ENCODE results near the gene PPME1. TPM values are rescaled to one million over a fixed set of nuclear protein-coding genes. Genes with fewer than 3 reads are reported as not detected.

The PPME1 gene
- total RNA-seq, 1 donor from 2014 or later, result 401 TPM

- H4K20me1 ChIP-seq (ENCODE audit: insufficient read depth, low read length), result no peaks in the 10 kb centered on the region
- H3K9ac ChIP-seq (ENCODE audit: low read length), result peak overlapping the region; percentile 76
- peak overlapping the region; percentile 96 for H3K27ac ChIP-seq (ENCODE audit: low read depth, low read length)
- peak overlapping the region; percentile 66 for H3K4me2 ChIP-seq (ENCODE audit: low read length)
- H3K4me3 ChIP-seq (ENCODE audit: insufficient read depth, low read depth, low read length), result no peak overlapping the region
- Mint-ChIP-seq H3K27me3 (ENCODE audit: low read depth, unreplicated experiment) (no peaks in the 10 kb centered on the region), H3K9me3 (ENCODE audit: unreplicated experiment) (peaks cover 4% of the 10 kb centered on the region), H3K27ac (ENCODE audit: unreplicated experiment) (peak overlapping the region; percentile 92), H3K4me3 (ENCODE audit: unreplicated experiment) (no peak overlapping the region), H3K4me1 (ENCODE audit: low read depth, unreplicated experiment) (peaks cover 34% of the 10 kb centered on the region), H3K36me3 (ENCODE audit: low read depth, unreplicated experiment) (no peaks in the 10 kb centered on the region)
- no peaks in the 10 kb centered on the region for H3K36me3 ChIP-seq (ENCODE audit: insufficient read depth, low read length)
- H3K9me3 ChIP-seq (ENCODE audit: insufficient read depth, low read depth, low read length), result peaks cover 2% of the 10 kb centered on the region
- TF ChIP-seq EZH2 (IDR thresholded peaks at IDR 0.05; ENCODE audit: insufficient read depth, low read length) (no peak), CTCF (IDR thresholded peaks at IDR 0.05; ENCODE audit: insufficient read depth, low read depth, low read length) (no peak)
- DNase-seq (ENCODE audit: low read depth) (no peak), FAIRE-seq (peak; percentile 17)
- H2AFZ ChIP-seq (ENCODE audit: low read depth, low read length), result no peak overlapping the region
- peaks cover 29% of the 10 kb centered on the region for H3K4me1 ChIP-seq (ENCODE audit: insufficient read depth, low read length)
- no peaks in the 10 kb centered on the region for H3K79me2 ChIP-seq (ENCODE audit: insufficient read depth, low read length)
- H3K27me3 ChIP-seq (ENCODE audit: insufficient read depth, low read length), result no peaks in the 10 kb centered on the region
These were observed 107.0 kb downstream of the PPME1 start for GRCh38 chr11:74278103-74278502.

- FAIRE-seq (peak; percentile 86), DNase-seq (ENCODE audit: low read depth) (peak; percentile 100)
- H3K36me3 ChIP-seq (ENCODE audit: insufficient read depth, low read length), result no peaks in the 10 kb centered on the region
- no peaks in the 10 kb centered on the region for H3K27me3 Mint-ChIP-seq (ENCODE audit: low read depth, unreplicated experiment)
- no peaks in the 10 kb centered on the region for H4K20me1 ChIP-seq (ENCODE audit: insufficient read depth, low read length)
- H3K27me3 ChIP-seq (ENCODE audit: insufficient read depth, low read length), result no peaks in the 10 kb centered on the region
- peak overlapping the region; percentile 92 for H3K27ac Mint-ChIP-seq (ENCODE audit: unreplicated experiment)
- no peak overlapping the region for H3K4me3 Mint-ChIP-seq (ENCODE audit: unreplicated experiment)
- H3K9ac ChIP-seq (ENCODE audit: low read length), result peak overlapping the region; percentile 76
- H3K79me2 ChIP-seq (ENCODE audit: insufficient read depth, low read length), result no peaks in the 10 kb centered on the region
- H3K4me1 ChIP-seq (ENCODE audit: insufficient read depth, low read length), result peaks cover 29% of the 10 kb centered on the region
- no peaks in the 10 kb centered on the region for H3K36me3 Mint-ChIP-seq (ENCODE audit: low read depth, unreplicated experiment)
- H3K4me1 Mint-ChIP-seq (ENCODE audit: low read depth, unreplicated experiment), result peaks cover 34% of the 10 kb centered on the region
- peak overlapping the region; percentile 14 for H2AFZ ChIP-seq (ENCODE audit: low read depth, low read length)
- no peak overlapping the region for H3K4me3 ChIP-seq (ENCODE audit: insufficient read depth, low read depth, low read length)
- H3K9me3 ChIP-seq (ENCODE audit: insufficient read depth, low read depth, low read length), result peaks cover 2% of the 10 kb centered on the region
- H3K27ac ChIP-seq (ENCODE audit: low read depth, low read length), result peak overlapping the region; percentile 96
- H3K9me3 Mint-ChIP-seq (ENCODE audit: unreplicated experiment), result peaks cover 4% of the 10 kb centered on the region
- TF ChIP-seq EZH2 (IDR thresholded peaks at IDR 0.05; ENCODE audit: insufficient read depth, low read length), result no peak
- TF ChIP-seq CTCF (IDR thresholded peaks at IDR 0.05; ENCODE audit: insufficient read depth, low read depth, low read length), result no peak
- peak overlapping the region; percentile 66 for H3K4me2 ChIP-seq (ENCODE audit: low read length)
These were observed 107.7 kb downstream of the PPME1 start for GRCh38 chr11:74278721-74279161.

- TF ChIP-seq CTCF (IDR thresholded peaks at IDR 0.05; ENCODE audit: insufficient read depth, low read depth, low read length) (no peak), EZH2 (IDR thresholded peaks at IDR 0.05; ENCODE audit: insufficient read depth, low read length) (no peak)
- Mint-ChIP-seq H3K4me3 (ENCODE audit: unreplicated experiment) (no peak overlapping the region), H3K36me3 (ENCODE audit: low read depth, unreplicated experiment) (no peaks in the 10 kb centered on the region), H3K9me3 (ENCODE audit: unreplicated experiment) (peaks cover 4% of the 10 kb centered on the region), H3K27me3 (ENCODE audit: low read depth, unreplicated experiment) (no peaks in the 10 kb centered on the region), H3K27ac (ENCODE audit: unreplicated experiment) (peak overlapping the region; percentile 92), H3K4me1 (ENCODE audit: low read depth, unreplicated experiment) (peaks cover 36% of the 10 kb centered on the region)
- H3K4me3 ChIP-seq (ENCODE audit: insufficient read depth, low read depth, low read length), result no peak overlapping the region
- H3K36me3 ChIP-seq (ENCODE audit: insufficient read depth, low read length), result no peaks in the 10 kb centered on the region
- peak overlapping the region; percentile 61 for H3K4me2 ChIP-seq (ENCODE audit: low read length)
- H3K4me1 ChIP-seq (ENCODE audit: insufficient read depth, low read length), result peaks cover 29% of the 10 kb centered on the region
- no peak for FAIRE-seq
- H3K79me2 ChIP-seq (ENCODE audit: insufficient read depth, low read length), result no peaks in the 10 kb centered on the region
- peak overlapping the region; percentile 14 for H2AFZ ChIP-seq (ENCODE audit: low read depth, low read length)
- H3K9ac ChIP-seq (ENCODE audit: low read length), result peak overlapping the region; percentile 72
- DNase-seq (ENCODE audit: low read depth), result no peak
- no peaks in the 10 kb centered on the region for H4K20me1 ChIP-seq (ENCODE audit: insufficient read depth, low read length)
- no peaks in the 10 kb centered on the region for H3K27me3 ChIP-seq (ENCODE audit: insufficient read depth, low read length)
- peaks cover 2% of the 10 kb centered on the region for H3K9me3 ChIP-seq (ENCODE audit: insufficient read depth, low read depth, low read length)
- H3K27ac ChIP-seq (ENCODE audit: low read depth, low read length), result peak overlapping the region; percentile 96
These were observed 108.2 kb downstream of the PPME1 start for GRCh38 chr11:74279256-74279655.

All from astrocyte (in vitro differentiated cells and primary cell).